Thyroid gland (tissue), 4 donors: ENCODE data around the gene AMIGO3.

ENCODE experiments used
- POLR2A ChIP-seq, 2 donors: fragments of 450-650 bp; IDR thresholded peaks; one replicate each; pipeline ENCODE4 v1.6.1; 2017; ENCODE audit warnings: antibody characterized with exemption in 2 of 2, mild to moderate bottlenecking in 2 of 2, moderate library complexity in 1 of 2
- TF ChIP-seq, protein P1 (sequence below), 6 experiments: fragments of 200-600 bp in 3 of 6; fragments of 450-650 bp in 3 of 6; sonication (generic) in 3 of 6; IDR thresholded peaks; one replicate each; pipeline ENCODE4 v1.5.1; 2016 to 2019; ENCODE audit warnings: antibody characterized with exemption in 6 of 6, mild to moderate bottlenecking in 2 of 6, inconsistent platforms in 1 of 6, moderate library complexity in 1 of 6

DNA sequence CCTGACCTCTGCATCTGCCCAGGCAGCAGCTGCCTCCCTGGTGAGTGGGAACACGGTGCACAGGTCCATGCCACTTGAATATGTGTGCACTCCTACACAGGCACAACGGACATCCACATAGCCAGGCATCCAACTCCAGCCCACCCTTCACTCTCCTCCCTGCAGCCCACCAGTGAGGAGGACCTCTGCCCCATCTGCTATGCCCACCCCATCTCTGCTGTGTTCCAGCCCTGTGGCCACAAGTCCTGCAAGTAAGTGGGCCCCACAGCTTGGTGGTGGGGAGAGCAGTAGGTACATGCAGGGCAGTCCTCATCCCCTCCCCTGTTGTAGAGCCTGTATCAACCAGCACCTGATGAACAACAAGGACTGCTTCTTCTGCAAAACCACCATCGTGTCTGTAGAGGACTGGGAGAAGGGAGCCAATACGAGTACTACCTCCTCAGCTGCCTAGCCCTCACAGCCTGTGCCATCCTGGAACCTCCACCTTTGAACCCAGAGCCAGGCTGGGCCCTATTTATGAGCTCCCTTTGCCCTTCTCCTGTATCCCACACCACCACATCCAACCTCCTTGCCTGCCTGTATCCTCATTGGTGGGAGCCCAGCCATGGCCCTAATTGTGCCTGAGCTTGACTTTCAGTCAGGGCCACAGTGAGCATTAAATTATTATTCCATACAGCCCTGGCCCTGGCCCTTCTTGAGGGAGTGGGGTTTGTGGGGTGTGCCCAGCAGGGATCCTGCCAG is 1.5 kb upstream of the AMIGO3 start:
- TF ChIP-seq, protein P1, sequence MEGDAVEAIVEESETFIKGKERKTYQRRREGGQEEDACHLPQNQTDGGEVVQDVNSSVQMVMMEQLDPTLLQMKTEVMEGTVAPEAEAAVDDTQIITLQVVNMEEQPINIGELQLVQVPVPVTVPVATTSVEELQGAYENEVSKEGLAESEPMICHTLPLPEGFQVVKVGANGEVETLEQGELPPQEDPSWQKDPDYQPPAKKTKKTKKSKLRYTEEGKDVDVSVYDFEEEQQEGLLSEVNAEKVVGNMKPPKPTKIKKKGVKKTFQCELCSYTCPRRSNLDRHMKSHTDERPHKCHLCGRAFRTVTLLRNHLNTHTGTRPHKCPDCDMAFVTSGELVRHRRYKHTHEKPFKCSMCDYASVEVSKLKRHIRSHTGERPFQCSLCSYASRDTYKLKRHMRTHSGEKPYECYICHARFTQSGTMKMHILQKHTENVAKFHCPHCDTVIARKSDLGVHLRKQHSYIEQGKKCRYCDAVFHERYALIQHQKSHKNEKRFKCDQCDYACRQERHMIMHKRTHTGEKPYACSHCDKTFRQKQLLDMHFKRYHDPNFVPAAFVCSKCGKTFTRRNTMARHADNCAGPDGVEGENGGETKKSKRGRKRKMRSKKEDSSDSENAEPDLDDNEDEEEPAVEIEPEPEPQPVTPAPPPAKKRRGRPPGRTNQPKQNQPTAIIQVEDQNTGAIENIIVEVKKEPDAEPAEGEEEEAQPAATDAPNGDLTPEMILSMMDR (IDR thresholded peaks at IDR 0.05) = no peak
- TF ChIP-seq POLR2A (IDR thresholded peaks at IDR 0.05) = no peak
